Epithelial cell of esophagus (primary cell): ENCODE results near the gene TRAK2.
"Not testable (repeated sequence)": the region's sequence is repeated elsewhere in the genome, so short reads cannot be mapped to it uniquely, and the experiment has no call there.

ENCODE experiments used
- DNase-seq: peaks from one replicate; pipeline ENCODE4 v3.0.0; 2010; ENCODE audit warnings: low read depth
- H3K4me3 ChIP-seq: 2 replicates; pipeline ENCODE4 v1.5.1; 2011; ENCODE audit warnings: mild to moderate bottlenecking, low read length, control low read depth
- TF ChIP-seq, protein P1 (sequence below): IDR thresholded peaks from 2 replicates; pipeline ENCODE4 v1.5.1; 2011; ENCODE audit warnings: low read depth, mild to moderate bottlenecking, low read length, control low read depth, inconsistent platforms; ENCODE audit not compliant: insufficient read depth; ENCODE audit errors: missing control alignments

TRAK2 gene

GRCh38 chr2:201450954-201451291 lies 335 bp downstream of the TRAK2 start:
- H3K4me3 ChIP-seq: peak overlapping the region; percentile 98
- TF ChIP-seq, protein P1, sequence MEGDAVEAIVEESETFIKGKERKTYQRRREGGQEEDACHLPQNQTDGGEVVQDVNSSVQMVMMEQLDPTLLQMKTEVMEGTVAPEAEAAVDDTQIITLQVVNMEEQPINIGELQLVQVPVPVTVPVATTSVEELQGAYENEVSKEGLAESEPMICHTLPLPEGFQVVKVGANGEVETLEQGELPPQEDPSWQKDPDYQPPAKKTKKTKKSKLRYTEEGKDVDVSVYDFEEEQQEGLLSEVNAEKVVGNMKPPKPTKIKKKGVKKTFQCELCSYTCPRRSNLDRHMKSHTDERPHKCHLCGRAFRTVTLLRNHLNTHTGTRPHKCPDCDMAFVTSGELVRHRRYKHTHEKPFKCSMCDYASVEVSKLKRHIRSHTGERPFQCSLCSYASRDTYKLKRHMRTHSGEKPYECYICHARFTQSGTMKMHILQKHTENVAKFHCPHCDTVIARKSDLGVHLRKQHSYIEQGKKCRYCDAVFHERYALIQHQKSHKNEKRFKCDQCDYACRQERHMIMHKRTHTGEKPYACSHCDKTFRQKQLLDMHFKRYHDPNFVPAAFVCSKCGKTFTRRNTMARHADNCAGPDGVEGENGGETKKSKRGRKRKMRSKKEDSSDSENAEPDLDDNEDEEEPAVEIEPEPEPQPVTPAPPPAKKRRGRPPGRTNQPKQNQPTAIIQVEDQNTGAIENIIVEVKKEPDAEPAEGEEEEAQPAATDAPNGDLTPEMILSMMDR: no peak
- DNase-seq: no peak

- TF ChIP-seq, protein P1: no peak
- no peak overlapping the region for H3K4me3 ChIP-seq
- DNase-seq: peak; percentile 76
Observed at GRCh38 chr2:201448701-201449100, 2.6 kb downstream of the TRAK2 start.

DNA sequence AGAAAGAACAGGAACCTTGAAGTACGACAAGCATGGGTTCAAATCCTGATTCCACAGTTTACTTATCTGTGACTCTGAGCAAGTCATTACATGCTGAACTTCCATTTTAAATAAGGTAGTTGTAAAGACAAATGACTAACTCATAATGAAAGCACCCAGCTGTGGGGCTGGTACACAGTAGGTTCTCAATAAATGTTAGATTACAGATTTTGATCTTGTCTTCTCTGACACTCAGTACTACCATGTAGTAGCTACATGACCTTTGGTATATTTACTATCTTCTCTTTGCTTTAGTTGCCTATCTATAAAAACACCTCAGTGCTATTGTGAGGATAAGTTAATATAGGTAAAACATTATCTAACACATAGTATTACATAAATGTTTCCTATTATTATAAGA lies 3.2 kb downstream of the TRAK2 start:
- H3K4me3 ChIP-seq: no peak overlapping the region
- TF ChIP-seq, protein P1: no peak
- peak; percentile 38 for DNase-seq

DNA sequence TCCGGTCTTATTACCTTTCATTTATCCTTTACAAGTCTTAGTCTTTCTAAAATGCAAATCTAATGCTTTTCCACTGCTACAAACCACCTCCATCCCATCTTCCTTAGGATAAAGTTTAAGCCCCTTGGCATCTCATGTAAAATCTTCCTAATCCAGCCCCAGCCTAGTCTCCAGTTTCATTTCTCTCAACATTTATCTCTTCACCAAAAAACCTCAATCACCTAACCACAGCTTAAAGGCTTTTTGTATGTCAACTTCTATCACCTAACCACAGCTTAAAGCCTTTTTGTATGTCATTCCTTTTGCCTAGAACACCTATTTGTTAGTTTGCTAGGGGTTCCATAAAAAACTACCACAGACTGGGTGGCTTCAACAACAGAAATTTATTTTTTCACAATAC lies 4.2 kb downstream of the TRAK2 start:
- no peak for DNase-seq
- H3K4me3 ChIP-seq: no peak overlapping the region
- TF ChIP-seq, protein P1: no peak

GRCh38 chr2:201444746-201445465 lies 6.4 kb downstream of the TRAK2 start:
- TF ChIP-seq, protein P1: no peak
- DNase-seq: no peak

GRCh38 chr2:201441409-201441808 lies 9.8 kb downstream of the TRAK2 start:
- TF ChIP-seq, protein P1: no peak
- H3K4me3 ChIP-seq: no peak overlapping the region

More at GRCh38 chr2:201444746-201445465, 6.4 kb downstream of the TRAK2 start:
- no peak overlapping the region for H3K4me3 ChIP-seq

GRCh38 chr2:201440182-201440581 lies 11.1 kb downstream of the TRAK2 start:
- TF ChIP-seq, protein P1: no peak
- no peak overlapping the region for H3K4me3 ChIP-seq
- peak; percentile 92 for DNase-seq

More at GRCh38 chr2:201441409-201441808, 9.8 kb downstream of the TRAK2 start:
- no peak for DNase-seq

GRCh38 chr2:201439336-201439922 lies 11.8 kb downstream of the TRAK2 start:
- H3K4me3 ChIP-seq, DNase-seq: not testable (repeated sequence)
